ENCODE results near the gene SEMA3D. TPM values are rescaled to one million over a fixed set of nuclear protein-coding genes. Genes with fewer than 3 reads are reported as not detected.

Gene SEMA3D
- total and polyA plus RNA-seq, 2 donors (not counting 1 experiment from before 2014, with no cell fraction given), result 0.46 to 0.59 TPM

GRCh38 chr7:85021101-85021704, 165.7 kb downstream of the SEMA3D start:
- ChIA-PET CTCF (no interaction called here), POLR2A (no interaction called here)
- Histone ChIP-seq H2AFZ (ENCODE audit: insufficient read depth, low read depth, low read length, poor library complexity, severe bottlenecking) (no peak overlapping the region), H3K9me3 (ENCODE audit: control extremely low read depth in 1 of 3, control insufficient read depth in 2 of 3, insufficient read depth in 1 of 3, low read length in 2 of 3) (no peaks in the 10 kb centered on the region), H3K36me3 (replicated peaks in 1 of 2; ENCODE audit: control extremely low read depth in 1 of 2, control insufficient read depth in 1 of 2, extremely low read depth in 1 of 2, insufficient read depth in 2 of 2, low read length in 1 of 2) (no peaks in the 10 kb centered on the region), H3K27ac (ENCODE audit: low read length in 2 of 2) (no peak overlapping the region), H3K4me1 (ENCODE audit: control insufficient read depth in 2 of 2, insufficient read depth in 2 of 2, low read length in 2 of 2) (no peaks in the 10 kb centered on the region), H4K20me1 (ENCODE audit: control insufficient read depth, insufficient read depth, low read length, poor library complexity, severe bottlenecking) (no peaks in the 10 kb centered on the region), H3K27me3 (replicated peaks in 1 of 4; ENCODE audit: control extremely low read depth in 1 of 4, control insufficient read depth in 3 of 4, insufficient read depth in 4 of 4, low read length in 3 of 4) (no peaks in the 10 kb centered on the region), H3K4me3 (ENCODE audit: control extremely low read depth in 1 of 5, extremely low read depth in 1 of 5, insufficient read depth in 1 of 5, low read depth in 2 of 5, low read length in 4 of 5) (no peak overlapping the region), H3K79me2 (ENCODE audit: control insufficient read depth, insufficient read depth, low read length) (no peaks in the 10 kb centered on the region), H3K4me2 (replicated peaks; ENCODE audit: low read depth, low read length, poor library complexity, severe bottlenecking) (no peak overlapping the region), H3K9ac (ENCODE audit: low read length) (no peak overlapping the region)
- intact Hi-C loops (cut with micrococcal nuclease), result no loop called here
- DNase-seq (no peak), ATAC-seq (ENCODE audit: low read depth) (no peak)
- whole genome bisulfite sequencing (ENCODE audit: insufficient coverage), result no CpG with 5 or more reads among the region's 4 CpGs
- Mint-ChIP-seq H3K27ac (no peak overlapping the region), H3K4me3 (no peak overlapping the region), H3K4me1 (no peaks in the 10 kb centered on the region), H3K27me3 (no peaks in the 10 kb centered on the region), H3K9me3 (ENCODE audit: insufficient read depth) (no peaks in the 10 kb centered on the region)
- no peak for TF ChIP-seq EZH2 (IDR thresholded peaks at IDR 0.05; ENCODE audit: borderline replicate concordance, insufficient read depth, low read depth, low read length, poor library complexity, severe bottlenecking)
- TF ChIP-seq, protein P1, sequence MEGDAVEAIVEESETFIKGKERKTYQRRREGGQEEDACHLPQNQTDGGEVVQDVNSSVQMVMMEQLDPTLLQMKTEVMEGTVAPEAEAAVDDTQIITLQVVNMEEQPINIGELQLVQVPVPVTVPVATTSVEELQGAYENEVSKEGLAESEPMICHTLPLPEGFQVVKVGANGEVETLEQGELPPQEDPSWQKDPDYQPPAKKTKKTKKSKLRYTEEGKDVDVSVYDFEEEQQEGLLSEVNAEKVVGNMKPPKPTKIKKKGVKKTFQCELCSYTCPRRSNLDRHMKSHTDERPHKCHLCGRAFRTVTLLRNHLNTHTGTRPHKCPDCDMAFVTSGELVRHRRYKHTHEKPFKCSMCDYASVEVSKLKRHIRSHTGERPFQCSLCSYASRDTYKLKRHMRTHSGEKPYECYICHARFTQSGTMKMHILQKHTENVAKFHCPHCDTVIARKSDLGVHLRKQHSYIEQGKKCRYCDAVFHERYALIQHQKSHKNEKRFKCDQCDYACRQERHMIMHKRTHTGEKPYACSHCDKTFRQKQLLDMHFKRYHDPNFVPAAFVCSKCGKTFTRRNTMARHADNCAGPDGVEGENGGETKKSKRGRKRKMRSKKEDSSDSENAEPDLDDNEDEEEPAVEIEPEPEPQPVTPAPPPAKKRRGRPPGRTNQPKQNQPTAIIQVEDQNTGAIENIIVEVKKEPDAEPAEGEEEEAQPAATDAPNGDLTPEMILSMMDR (IDR thresholded peaks at IDR 0.05), result no peak

- DNase-seq (no peak), ATAC-seq (ENCODE audit: low read depth) (no peak)
- H2AFZ ChIP-seq (ENCODE audit: insufficient read depth, low read depth, low read length, poor library complexity, severe bottlenecking), result no peak overlapping the region
- no peaks in the 10 kb centered on the region for H3K9me3 ChIP-seq (ENCODE audit: control extremely low read depth in 1 of 3, control insufficient read depth in 2 of 3, insufficient read depth in 1 of 3, low read length in 2 of 3)
- no peaks in the 10 kb centered on the region for H3K27me3 ChIP-seq (replicated peaks in 1 of 4; ENCODE audit: control extremely low read depth in 1 of 4, control insufficient read depth in 3 of 4, insufficient read depth in 4 of 4, low read length in 3 of 4)
- H3K4me1 Mint-ChIP-seq, result no peaks in the 10 kb centered on the region
- TF ChIP-seq EZH2 (IDR thresholded peaks at IDR 0.05; ENCODE audit: borderline replicate concordance, insufficient read depth, low read depth, low read length, poor library complexity, severe bottlenecking), result no peak
- TF ChIP-seq, protein P1 (IDR thresholded peaks at IDR 0.05), result no peak
- intact Hi-C loops (cut with micrococcal nuclease), result no loop called here
- no peak overlapping the region for H3K4me3 Mint-ChIP-seq
- no peaks in the 10 kb centered on the region for H3K27me3 Mint-ChIP-seq
- H3K9me3 Mint-ChIP-seq (ENCODE audit: insufficient read depth), result no peaks in the 10 kb centered on the region
- no peaks in the 10 kb centered on the region for H4K20me1 ChIP-seq (ENCODE audit: control insufficient read depth, insufficient read depth, low read length, poor library complexity, severe bottlenecking)
- H3K4me3 ChIP-seq (ENCODE audit: control extremely low read depth in 1 of 5, extremely low read depth in 1 of 5, insufficient read depth in 1 of 5, low read depth in 2 of 5, low read length in 4 of 5), result no peak overlapping the region
- no peak overlapping the region for H3K27ac Mint-ChIP-seq
- 80% methylated on average over 1 of the region's 3 CpGs for WGBS (ENCODE audit: insufficient coverage)
- H3K27ac ChIP-seq (ENCODE audit: low read length in 2 of 2), result no peak overlapping the region
- H3K4me2 ChIP-seq (replicated peaks; ENCODE audit: low read depth, low read length, poor library complexity, severe bottlenecking), result no peak overlapping the region
- H3K79me2 ChIP-seq (ENCODE audit: control insufficient read depth, insufficient read depth, low read length), result no peaks in the 10 kb centered on the region
- H3K36me3 ChIP-seq (replicated peaks in 1 of 2; ENCODE audit: control extremely low read depth in 1 of 2, control insufficient read depth in 1 of 2, extremely low read depth in 1 of 2, insufficient read depth in 2 of 2, low read length in 1 of 2), result no peaks in the 10 kb centered on the region
- CTCF ChIA-PET, result no interaction called here
- POLR2A ChIA-PET, result no interaction called here
- no peak overlapping the region for H3K9ac ChIP-seq (ENCODE audit: low read length)
- no peaks in the 10 kb centered on the region for H3K4me1 ChIP-seq (ENCODE audit: control insufficient read depth in 2 of 2, insufficient read depth in 2 of 2, low read length in 2 of 2)
Measured at GRCh38 chr7:85019778-85020177, 167.1 kb downstream of the SEMA3D start.

Measured in B cell (primary cell).